ENCODE measurements around the gene CCDC51.

- no peak for TF ChIP-seq CTCF (IDR thresholded peaks at IDR 0.05)
- no peak for TF ChIP-seq ZFX (IDR thresholded peaks at IDR 0.05; ENCODE audit: borderline replicate concordance)
These were observed 14.6 kb downstream of the CCDC51 start for GRCh38 chr3:48425281-48425812.

Data from 22Rv1 (cell line).